Measurements from ENCODE around the gene MEGF11.

Gene MEGF11

GRCh38 chr15:66171841-66172240 lies 81.7 kb downstream of the MEGF11 start:
- H3K4me1 ChIP-seq (ENCODE audit: control insufficient read depth, insufficient read depth, low read length), result peaks cover 3% of the 10 kb centered on the region
- no peak overlapping the region for H3K4me3 ChIP-seq (ENCODE audit: low read depth, low read length)
- no peaks in the 10 kb centered on the region for H3K27me3 ChIP-seq (ENCODE audit: control insufficient read depth, insufficient read depth, low read length)
- no peaks in the 10 kb centered on the region for H3K9me3 ChIP-seq (ENCODE audit: control insufficient read depth, insufficient read depth, low read length)
- no peaks in the 10 kb centered on the region for H3K36me3 ChIP-seq (ENCODE audit: control insufficient read depth, insufficient read depth, low read length)
- no peak overlapping the region for H3K9ac ChIP-seq (ENCODE audit: low read depth, low read length)

GRCh38 chr15:66170716-66171115 lies 82.8 kb downstream of the MEGF11 start:
- Histone ChIP-seq H3K4me1 (ENCODE audit: control insufficient read depth, insufficient read depth, low read length) (no peaks in the 10 kb centered on the region), H3K9me3 (ENCODE audit: control insufficient read depth, insufficient read depth, low read length) (no peaks in the 10 kb centered on the region), H3K4me3 (ENCODE audit: low read depth, low read length) (no peak overlapping the region), H3K9ac (ENCODE audit: low read depth, low read length) (no peak overlapping the region), H3K27me3 (ENCODE audit: control insufficient read depth, insufficient read depth, low read length) (no peaks in the 10 kb centered on the region), H3K36me3 (ENCODE audit: control insufficient read depth, insufficient read depth, low read length) (no peaks in the 10 kb centered on the region)

- H3K9me3 ChIP-seq (ENCODE audit: control insufficient read depth, insufficient read depth, low read length), result no peaks in the 10 kb centered on the region
- H3K4me3 ChIP-seq (ENCODE audit: low read depth, low read length), result no peak overlapping the region
- no peak overlapping the region for H3K9ac ChIP-seq (ENCODE audit: low read depth, low read length)
- no peaks in the 10 kb centered on the region for H3K36me3 ChIP-seq (ENCODE audit: control insufficient read depth, insufficient read depth, low read length)
- no peaks in the 10 kb centered on the region for H3K4me1 ChIP-seq (ENCODE audit: control insufficient read depth, insufficient read depth, low read length)
- no peaks in the 10 kb centered on the region for H3K27me3 ChIP-seq (ENCODE audit: control insufficient read depth, insufficient read depth, low read length)
Observed at GRCh38 chr15:66170042-66170441, 83.5 kb downstream of the MEGF11 start.

GRCh38 chr15:66169625-66170024 lies 83.9 kb downstream of the MEGF11 start:
- Histone ChIP-seq H3K27me3 (ENCODE audit: control insufficient read depth, insufficient read depth, low read length) (no peaks in the 10 kb centered on the region), H3K9ac (ENCODE audit: low read depth, low read length) (no peak overlapping the region), H3K36me3 (ENCODE audit: control insufficient read depth, insufficient read depth, low read length) (no peaks in the 10 kb centered on the region), H3K9me3 (ENCODE audit: control insufficient read depth, insufficient read depth, low read length) (no peaks in the 10 kb centered on the region), H3K4me3 (ENCODE audit: low read depth, low read length) (no peak overlapping the region), H3K4me1 (ENCODE audit: control insufficient read depth, insufficient read depth, low read length) (no peaks in the 10 kb centered on the region)

GRCh38 chr15:66169023-66169422 lies 84.5 kb downstream of the MEGF11 start:
- H3K4me1 ChIP-seq (ENCODE audit: control insufficient read depth, insufficient read depth, low read length), result no peaks in the 10 kb centered on the region
- H3K36me3 ChIP-seq (ENCODE audit: control insufficient read depth, insufficient read depth, low read length), result no peaks in the 10 kb centered on the region
- no peaks in the 10 kb centered on the region for H3K9me3 ChIP-seq (ENCODE audit: control insufficient read depth, insufficient read depth, low read length)
- H3K27me3 ChIP-seq (ENCODE audit: control insufficient read depth, insufficient read depth, low read length), result no peaks in the 10 kb centered on the region
- no peak overlapping the region for H3K4me3 ChIP-seq (ENCODE audit: low read depth, low read length)
- H3K9ac ChIP-seq (ENCODE audit: low read depth, low read length), result no peak overlapping the region

GRCh38 chr15:66167854-66168253 lies 85.7 kb downstream of the MEGF11 start:
- Histone ChIP-seq H3K4me3 (ENCODE audit: low read depth, low read length) (no peak overlapping the region), H3K9ac (ENCODE audit: low read depth, low read length) (no peak overlapping the region), H3K36me3 (ENCODE audit: control insufficient read depth, insufficient read depth, low read length) (no peaks in the 10 kb centered on the region), H3K9me3 (ENCODE audit: control insufficient read depth, insufficient read depth, low read length) (no peaks in the 10 kb centered on the region), H3K27me3 (ENCODE audit: control insufficient read depth, insufficient read depth, low read length) (no peaks in the 10 kb centered on the region), H3K4me1 (ENCODE audit: control insufficient read depth, insufficient read depth, low read length) (no peaks in the 10 kb centered on the region)

- Histone ChIP-seq H3K36me3 (ENCODE audit: control insufficient read depth, insufficient read depth, low read length) (no peaks in the 10 kb centered on the region), H3K27me3 (ENCODE audit: control insufficient read depth, insufficient read depth, low read length) (no peaks in the 10 kb centered on the region), H3K4me3 (ENCODE audit: low read depth, low read length) (no peak overlapping the region), H3K4me1 (ENCODE audit: control insufficient read depth, insufficient read depth, low read length) (no peaks in the 10 kb centered on the region), H3K9ac (ENCODE audit: low read depth, low read length) (no peak overlapping the region), H3K9me3 (ENCODE audit: control insufficient read depth, insufficient read depth, low read length) (no peaks in the 10 kb centered on the region)
Observed at GRCh38 chr15:66165856-66166255, 87.7 kb downstream of the MEGF11 start.

- H3K36me3 ChIP-seq (ENCODE audit: control insufficient read depth, insufficient read depth, low read length), result no peaks in the 10 kb centered on the region
- no peak overlapping the region for H3K4me3 ChIP-seq (ENCODE audit: low read depth, low read length)
- no peak overlapping the region for H3K9ac ChIP-seq (ENCODE audit: low read depth, low read length)
- no peaks in the 10 kb centered on the region for H3K4me1 ChIP-seq (ENCODE audit: control insufficient read depth, insufficient read depth, low read length)
- H3K27me3 ChIP-seq (ENCODE audit: control insufficient read depth, insufficient read depth, low read length), result no peaks in the 10 kb centered on the region
- no peaks in the 10 kb centered on the region for H3K9me3 ChIP-seq (ENCODE audit: control insufficient read depth, insufficient read depth, low read length)
Observed at GRCh38 chr15:66164788-66165187, 88.8 kb downstream of the MEGF11 start.

GRCh38 chr15:66163553-66163952 lies 90.0 kb downstream of the MEGF11 start:
- Histone ChIP-seq H3K4me1 (ENCODE audit: control insufficient read depth, insufficient read depth, low read length) (no peaks in the 10 kb centered on the region), H3K9ac (ENCODE audit: low read depth, low read length) (no peak overlapping the region)

GRCh38 chr15:66162286-66162685 lies 91.3 kb downstream of the MEGF11 start:
- Histone ChIP-seq H3K36me3 (ENCODE audit: control insufficient read depth, insufficient read depth, low read length) (no peaks in the 10 kb centered on the region), H3K9ac (ENCODE audit: low read depth, low read length) (no peak overlapping the region), H3K4me1 (ENCODE audit: control insufficient read depth, insufficient read depth, low read length) (no peaks in the 10 kb centered on the region), H3K27me3 (ENCODE audit: control insufficient read depth, insufficient read depth, low read length) (no peaks in the 10 kb centered on the region), H3K9me3 (ENCODE audit: control insufficient read depth, insufficient read depth, low read length) (no peaks in the 10 kb centered on the region), H3K4me3 (ENCODE audit: low read depth, low read length) (no peak overlapping the region)

More at GRCh38 chr15:66163553-66163952, 90.0 kb downstream of the MEGF11 start:
- H3K27me3 ChIP-seq (ENCODE audit: control insufficient read depth, insufficient read depth, low read length), result no peaks in the 10 kb centered on the region
- no peaks in the 10 kb centered on the region for H3K36me3 ChIP-seq (ENCODE audit: control insufficient read depth, insufficient read depth, low read length)
- no peaks in the 10 kb centered on the region for H3K9me3 ChIP-seq (ENCODE audit: control insufficient read depth, insufficient read depth, low read length)
- H3K4me3 ChIP-seq (ENCODE audit: low read depth, low read length), result no peak overlapping the region

GRCh38 chr15:66161575-66162118 lies 91.9 kb downstream of the MEGF11 start:
- Histone ChIP-seq H3K9me3 (ENCODE audit: control insufficient read depth, insufficient read depth, low read length) (no peaks in the 10 kb centered on the region), H3K27me3 (ENCODE audit: control insufficient read depth, insufficient read depth, low read length) (no peaks in the 10 kb centered on the region), H3K9ac (ENCODE audit: low read depth, low read length) (no peak overlapping the region), H3K36me3 (ENCODE audit: control insufficient read depth, insufficient read depth, low read length) (no peaks in the 10 kb centered on the region), H3K4me1 (ENCODE audit: control insufficient read depth, insufficient read depth, low read length) (no peaks in the 10 kb centered on the region), H3K4me3 (ENCODE audit: low read depth, low read length) (no peak overlapping the region)

- Histone ChIP-seq H3K9ac (ENCODE audit: low read depth, low read length) (no peak overlapping the region), H3K4me1 (ENCODE audit: control insufficient read depth, insufficient read depth, low read length) (no peaks in the 10 kb centered on the region), H3K4me3 (ENCODE audit: low read depth, low read length) (no peak overlapping the region), H3K27me3 (ENCODE audit: control insufficient read depth, insufficient read depth, low read length) (no peaks in the 10 kb centered on the region), H3K36me3 (ENCODE audit: control insufficient read depth, insufficient read depth, low read length) (no peaks in the 10 kb centered on the region), H3K9me3 (ENCODE audit: control insufficient read depth, insufficient read depth, low read length) (no peaks in the 10 kb centered on the region)
Observed at GRCh38 chr15:66161108-66161507, 92.4 kb downstream of the MEGF11 start.
